ENCODE data around the gene TJP3.

DNA sequence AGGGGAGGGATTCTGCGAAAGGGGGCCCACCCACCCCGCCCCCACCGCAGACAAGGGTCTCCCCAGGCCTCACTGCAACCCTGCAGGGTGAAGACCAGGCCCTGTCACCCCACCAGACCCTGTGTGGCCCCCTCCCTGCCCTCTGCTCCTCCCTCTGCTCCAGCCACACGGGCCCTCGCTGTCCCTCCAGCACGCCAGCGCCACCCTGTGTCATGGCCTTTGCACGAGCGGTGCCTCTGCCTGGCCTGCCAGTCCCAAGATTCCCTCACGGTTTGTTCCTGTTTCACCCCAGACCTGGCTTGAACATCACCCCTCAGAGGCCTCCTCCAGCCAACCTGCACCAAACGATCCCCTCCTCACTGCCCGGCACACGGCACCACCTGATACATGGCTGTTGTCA lies 35.2 kb upstream of the TJP3 start:
- TF ChIP-seq CTCF (IDR thresholded peaks at IDR 0.05) (no peak), POLR2A (IDR thresholded peaks at IDR 0.05) (no peak)
